ENCODE measurements around the gene FMN2.

The FMN2 gene

GRCh38 chr1:240201931-240202330, 110.2 kb downstream of the FMN2 start:
- no peak for DNase-seq

- DNase-seq, result no peak
Measured at GRCh38 chr1:240207073-240207709, 115.5 kb downstream of the FMN2 start.

GRCh38 chr1:240210026-240210425, 118.3 kb downstream of the FMN2 start:
- DNase-seq, result no peak

- DNase-seq, result no peak
Measured at GRCh38 chr1:240212556-240212955, 120.9 kb downstream of the FMN2 start.

GRCh38 chr1:240217403-240217802, 125.7 kb downstream of the FMN2 start:
- no peak for DNase-seq

GRCh38 chr1:240219104-240219503, 127.4 kb downstream of the FMN2 start:
- DNase-seq, result no peak

- no peak for DNase-seq
Measured at GRCh38 chr1:240226102-240226501, 134.4 kb downstream of the FMN2 start.

- no peak for DNase-seq
Measured at GRCh38 chr1:240230816-240231215, 139.1 kb downstream of the FMN2 start.

- no peak for DNase-seq
Measured at GRCh38 chr1:240232530-240232929, 140.8 kb downstream of the FMN2 start.

GRCh38 chr1:240234485-240235210, 143.0 kb downstream of the FMN2 start:
- DNase-seq, result no peak

- DNase-seq, result no peak
Measured at GRCh38 chr1:240235521-240236288, 144.0 kb downstream of the FMN2 start.

- DNase-seq, result no peak
Measured at GRCh38 chr1:240237305-240237721, 145.6 kb downstream of the FMN2 start.

GRCh38 chr1:240239309-240239708, 147.6 kb downstream of the FMN2 start:
- no peak for DNase-seq

- no peak for DNase-seq
Measured at GRCh38 chr1:240241278-240241677, 149.6 kb downstream of the FMN2 start.

- no peak for DNase-seq
Measured at GRCh38 chr1:240242601-240243144, 151.0 kb downstream of the FMN2 start.

- DNase-seq, result no peak
Measured at GRCh38 chr1:240244968-240245628, 153.4 kb downstream of the FMN2 start.

- no peak for DNase-seq
Measured at GRCh38 chr1:240245629-240246020, 153.9 kb downstream of the FMN2 start.

GRCh38 chr1:240247899-240248298, 156.2 kb downstream of the FMN2 start:
- DNase-seq, result no peak

- DNase-seq, result no peak
Measured at GRCh38 chr1:240254006-240254405, 162.3 kb downstream of the FMN2 start.

- DNase-seq, result no peak
Measured at GRCh38 chr1:240254778-240255291, 163.2 kb downstream of the FMN2 start.

GRCh38 chr1:240255922-240256321, 164.2 kb downstream of the FMN2 start:
- no peak for DNase-seq

GRCh38 chr1:240256836-240257503, 165.3 kb downstream of the FMN2 start:
- DNase-seq, result no peak
